ENCODE measurements around the gene RRP8.

DNA sequence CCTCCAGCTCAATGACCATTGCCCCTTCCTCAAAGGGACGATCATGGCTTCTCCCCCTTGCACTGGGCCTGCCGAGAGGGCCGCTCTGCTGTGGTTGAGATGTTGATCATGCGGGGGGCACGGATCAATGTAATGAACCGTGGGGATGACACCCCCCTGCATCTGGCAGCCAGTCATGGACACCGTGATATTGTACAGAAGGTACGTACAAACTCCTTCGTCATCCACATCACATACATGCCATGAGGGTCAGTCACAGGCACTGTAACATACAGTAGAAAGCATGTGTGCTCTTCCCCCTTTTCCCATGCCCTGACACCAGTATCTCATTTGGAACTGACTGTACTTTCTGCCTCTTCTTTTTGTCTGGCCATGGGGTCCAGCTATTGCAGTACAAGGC is 4.6 kb upstream of the RRP8 start:
- TF ChIP-seq ZNF274 (IDR thresholded peaks at IDR 0.05; ENCODE audit: low read depth, low read length) (no peak), SUZ12 (IDR thresholded peaks at IDR 0.05; ENCODE audit: extremely low read depth, insufficient read depth, insufficient read length) (no peak)

Data from NT2/D1 (cell line).